ENCODE results near the gene SPARCL1. TPM values are rescaled to one million over a fixed set of nuclear protein-coding genes. Genes with fewer than 3 reads are reported as not detected.

SPARCL1 gene
- total RNA-seq, 1 donor from 2014 or later: 26.1 TPM

GRCh38 chr4:87444741-87445140 lies 84.4 kb downstream of the SPARCL1 start:
- TF ChIP-seq CTCF (IDR thresholded peaks at IDR 0.05): no peak
- no peak overlapping the region for H3K4me3 Mint-ChIP-seq (ENCODE audit: unreplicated experiment)
- H3K27me3 Mint-ChIP-seq (ENCODE audit: low read depth): no peaks in the 10 kb centered on the region
- H3K9me3 Mint-ChIP-seq (ENCODE audit: low read depth): no peaks in the 10 kb centered on the region
- DNase-seq (ENCODE audit: low spot score): no peak
- H3K36me3 Mint-ChIP-seq (ENCODE audit: low read depth): peaks cover 17% of the 10 kb centered on the region
- no peak overlapping the region for H3K27ac Mint-ChIP-seq (ENCODE audit: unreplicated experiment)
- H3K4me1 Mint-ChIP-seq (ENCODE audit: low read depth): no peaks in the 10 kb centered on the region

- no peak for DNase-seq (ENCODE audit: low spot score)
- H3K4me1 Mint-ChIP-seq (ENCODE audit: low read depth): no peaks in the 10 kb centered on the region
- H3K36me3 Mint-ChIP-seq (ENCODE audit: low read depth): peaks cover 21% of the 10 kb centered on the region
- no peak for TF ChIP-seq CTCF (IDR thresholded peaks at IDR 0.05)
- H3K27ac Mint-ChIP-seq (ENCODE audit: unreplicated experiment): no peak overlapping the region
- H3K4me3 Mint-ChIP-seq (ENCODE audit: unreplicated experiment): no peak overlapping the region
- H3K9me3 Mint-ChIP-seq (ENCODE audit: low read depth): no peaks in the 10 kb centered on the region
- H3K27me3 Mint-ChIP-seq (ENCODE audit: low read depth): no peaks in the 10 kb centered on the region
These were observed 86.3 kb downstream of the SPARCL1 start for GRCh38 chr4:87442889-87443288.

GRCh38 chr4:87433342-87433741 lies 95.8 kb downstream of the SPARCL1 start:
- no peak for TF ChIP-seq CTCF (IDR thresholded peaks at IDR 0.05)
- Mint-ChIP-seq H3K4me3 (ENCODE audit: unreplicated experiment) (no peak overlapping the region), H3K27ac (ENCODE audit: unreplicated experiment) (no peak overlapping the region), H3K27me3 (ENCODE audit: low read depth) (no peaks in the 10 kb centered on the region), H3K36me3 (ENCODE audit: low read depth) (peaks cover 7% of the 10 kb centered on the region), H3K9me3 (ENCODE audit: low read depth) (no peaks in the 10 kb centered on the region), H3K4me1 (ENCODE audit: low read depth) (no peaks in the 10 kb centered on the region)
- no peak for DNase-seq (ENCODE audit: low spot score)

- TF ChIP-seq CTCF (IDR thresholded peaks at IDR 0.05): no peak
- H3K27ac Mint-ChIP-seq (ENCODE audit: unreplicated experiment): no peak overlapping the region
- H3K9me3 Mint-ChIP-seq (ENCODE audit: low read depth): no peaks in the 10 kb centered on the region
- no peaks in the 10 kb centered on the region for H3K36me3 Mint-ChIP-seq (ENCODE audit: low read depth)
- H3K4me1 Mint-ChIP-seq (ENCODE audit: low read depth): peaks cover 4% of the 10 kb centered on the region
- no peaks in the 10 kb centered on the region for H3K27me3 Mint-ChIP-seq (ENCODE audit: low read depth)
- no peak overlapping the region for H3K4me3 Mint-ChIP-seq (ENCODE audit: unreplicated experiment)
- DNase-seq (ENCODE audit: low spot score): no peak
These were observed 99.1 kb downstream of the SPARCL1 start for GRCh38 chr4:87430038-87430437.

GRCh38 chr4:87428979-87429378 lies 100.2 kb downstream of the SPARCL1 start:
- TF ChIP-seq CTCF (IDR thresholded peaks at IDR 0.05): no peak
- Mint-ChIP-seq H3K4me3 (ENCODE audit: unreplicated experiment) (no peak overlapping the region), H3K27ac (ENCODE audit: unreplicated experiment) (no peak overlapping the region), H3K36me3 (ENCODE audit: low read depth) (no peaks in the 10 kb centered on the region), H3K4me1 (ENCODE audit: low read depth) (peaks cover 12% of the 10 kb centered on the region), H3K9me3 (ENCODE audit: low read depth) (no peaks in the 10 kb centered on the region), H3K27me3 (ENCODE audit: low read depth) (no peaks in the 10 kb centered on the region)
- DNase-seq (ENCODE audit: low spot score): no peak

Data from chondrocyte (in vitro differentiated cells).